Measurements from ENCODE around the gene EIF3M.
A peak's percentile ranks its signal among the peaks of the same experiment; 100 is the strongest.

EIF3M gene

GRCh38 chr11:32567154-32567553 is 16.5 kb upstream of the EIF3M start:
- Histone ChIP-seq H3K4me3 (ENCODE audit: low read depth in 1 of 5, low read length in 5 of 5) (no peak overlapping the region), H3K4me1 (ENCODE audit: control insufficient read depth in 5 of 5, insufficient read depth in 5 of 5, low read length in 5 of 5) (no peaks in the 10 kb centered on the region), H3K9me3 (ENCODE audit: control insufficient read depth in 5 of 5, low read length in 5 of 5) (no peaks in the 10 kb centered on the region), H3K36me3 (ENCODE audit: control insufficient read depth in 5 of 5, insufficient read depth in 5 of 5, low read length in 5 of 5) (no peaks in the 10 kb centered on the region), H3K9ac (ENCODE audit: low read length in 5 of 5) (no peak overlapping the region), H3K27me3 (ENCODE audit: control insufficient read depth in 5 of 5, insufficient read depth in 4 of 5, low read length in 5 of 5) (peaks cover 0 to 7% (median 2%) of the 10 kb centered on the region in 5 donors), H3K27ac (ENCODE audit: low read depth, low read length) (no peak overlapping the region)

- H3K27me3 ChIP-seq (ENCODE audit: control insufficient read depth in 5 of 5, insufficient read depth in 4 of 5, low read length in 5 of 5): peaks cover 0 to 5% (median 2%) of the 10 kb centered on the region in 5 donors
- H3K9me3 ChIP-seq (ENCODE audit: control insufficient read depth in 5 of 5, low read length in 5 of 5): peaks cover 0 to 4% (median 0%) of the 10 kb centered on the region in 5 donors
- no peaks in the 10 kb centered on the region for H3K36me3 ChIP-seq (ENCODE audit: control insufficient read depth in 5 of 5, insufficient read depth in 5 of 5, low read length in 5 of 5)
- no peak overlapping the region for H3K27ac ChIP-seq (ENCODE audit: low read depth, low read length)
- no peaks in the 10 kb centered on the region for H3K4me1 ChIP-seq (ENCODE audit: control insufficient read depth in 5 of 5, insufficient read depth in 5 of 5, low read length in 5 of 5)
- no peak overlapping the region for H3K4me3 ChIP-seq (ENCODE audit: low read depth in 1 of 5, low read length in 5 of 5)
- no peak overlapping the region for H3K9ac ChIP-seq (ENCODE audit: low read length in 5 of 5)
These were observed 14.2 kb upstream of the EIF3M start for GRCh38 chr11:32569313-32569881.

GRCh38 chr11:32571039-32571438 is 12.6 kb upstream of the EIF3M start:
- Histone ChIP-seq H3K9me3 (ENCODE audit: control insufficient read depth in 5 of 5, low read length in 5 of 5) (peaks cover 0 to 4% (median 0%) of the 10 kb centered on the region in 5 donors), H3K4me1 (ENCODE audit: control insufficient read depth in 5 of 5, insufficient read depth in 5 of 5, low read length in 5 of 5) (no peaks in the 10 kb centered on the region), H3K36me3 (ENCODE audit: control insufficient read depth in 5 of 5, insufficient read depth in 5 of 5, low read length in 5 of 5) (no peaks in the 10 kb centered on the region), H3K9ac (ENCODE audit: low read length in 5 of 5) (no peak overlapping the region), H3K27ac (ENCODE audit: low read depth, low read length) (no peak overlapping the region), H3K4me3 (ENCODE audit: low read depth in 1 of 5, low read length in 5 of 5) (no peak overlapping the region), H3K27me3 (ENCODE audit: control insufficient read depth in 5 of 5, insufficient read depth in 4 of 5, low read length in 5 of 5) (peaks cover 0 to 11% (median 2%) of the 10 kb centered on the region in 5 donors)

GRCh38 chr11:32573228-32573627 is 10.4 kb upstream of the EIF3M start:
- H3K4me1 ChIP-seq (ENCODE audit: control insufficient read depth in 5 of 5, insufficient read depth in 5 of 5, low read length in 5 of 5): no peaks in the 10 kb centered on the region
- H3K27me3 ChIP-seq (ENCODE audit: control insufficient read depth in 5 of 5, insufficient read depth in 4 of 5, low read length in 5 of 5): peaks cover 0 to 11% (median 2%) of the 10 kb centered on the region in 5 donors
- H3K27ac ChIP-seq (ENCODE audit: low read depth, low read length): no peak overlapping the region
- no peaks in the 10 kb centered on the region for H3K36me3 ChIP-seq (ENCODE audit: control insufficient read depth in 5 of 5, insufficient read depth in 5 of 5, low read length in 5 of 5)
- peaks cover 0 to 4% (median 0%) of the 10 kb centered on the region in 5 donors for H3K9me3 ChIP-seq (ENCODE audit: control insufficient read depth in 5 of 5, low read length in 5 of 5)
- no peak overlapping the region for H3K4me3 ChIP-seq (ENCODE audit: low read depth in 1 of 5, low read length in 5 of 5)
- no peak overlapping the region for H3K9ac ChIP-seq (ENCODE audit: low read length in 5 of 5)

- Histone ChIP-seq H3K27ac (ENCODE audit: low read depth, low read length) (no peak overlapping the region), H3K4me1 (ENCODE audit: control insufficient read depth in 5 of 5, insufficient read depth in 5 of 5, low read length in 5 of 5) (no peaks in the 10 kb centered on the region), H3K4me3 (ENCODE audit: low read depth in 1 of 5, low read length in 5 of 5) (no peak overlapping the region), H3K36me3 (ENCODE audit: control insufficient read depth in 5 of 5, insufficient read depth in 5 of 5, low read length in 5 of 5) (no peaks in the 10 kb centered on the region), H3K9me3 (ENCODE audit: control insufficient read depth in 5 of 5, low read length in 5 of 5) (peaks cover 0 to 4% (median 0%) of the 10 kb centered on the region in 5 donors), H3K27me3 (ENCODE audit: control insufficient read depth in 5 of 5, insufficient read depth in 4 of 5, low read length in 5 of 5) (peaks cover 0 to 11% (median 2%) of the 10 kb centered on the region in 5 donors), H3K9ac (ENCODE audit: low read length in 5 of 5) (no peak overlapping the region)
These were observed 9.2 kb upstream of the EIF3M start for GRCh38 chr11:32574421-32574820.

GRCh38 chr11:32575070-32575469 is 8.6 kb upstream of the EIF3M start:
- Histone ChIP-seq H3K9ac (ENCODE audit: low read length in 5 of 5) (no peak overlapping the region), H3K36me3 (ENCODE audit: control insufficient read depth in 5 of 5, insufficient read depth in 5 of 5, low read length in 5 of 5) (no peaks in the 10 kb centered on the region), H3K4me3 (ENCODE audit: low read depth in 1 of 5, low read length in 5 of 5) (no peak overlapping the region), H3K27ac (ENCODE audit: low read depth, low read length) (no peak overlapping the region), H3K9me3 (ENCODE audit: control insufficient read depth in 5 of 5, low read length in 5 of 5) (peaks cover 0 to 4% (median 0%) of the 10 kb centered on the region in 5 donors), H3K27me3 (ENCODE audit: control insufficient read depth in 5 of 5, insufficient read depth in 4 of 5, low read length in 5 of 5) (peaks cover 0 to 11% (median 2%) of the 10 kb centered on the region in 5 donors), H3K4me1 (ENCODE audit: control insufficient read depth in 5 of 5, insufficient read depth in 5 of 5, low read length in 5 of 5) (no peaks in the 10 kb centered on the region)

GRCh38 chr11:32576456-32576855 is 7.2 kb upstream of the EIF3M start:
- Histone ChIP-seq H3K9me3 (ENCODE audit: control insufficient read depth in 5 of 5, low read length in 5 of 5) (peaks cover 0 to 4% (median 0%) of the 10 kb centered on the region in 5 donors), H3K4me3 (ENCODE audit: low read depth in 1 of 5, low read length in 5 of 5) (no peak overlapping the region), H3K27me3 (ENCODE audit: control insufficient read depth in 5 of 5, insufficient read depth in 4 of 5, low read length in 5 of 5) (peaks cover 0 to 7% (median 2%) of the 10 kb centered on the region in 5 donors), H3K36me3 (ENCODE audit: control insufficient read depth in 5 of 5, insufficient read depth in 5 of 5, low read length in 5 of 5) (no peaks in the 10 kb centered on the region), H3K9ac (ENCODE audit: low read length in 5 of 5) (no peak overlapping the region), H3K27ac (ENCODE audit: low read depth, low read length) (no peak overlapping the region), H3K4me1 (ENCODE audit: control insufficient read depth in 5 of 5, insufficient read depth in 5 of 5, low read length in 5 of 5) (no peaks in the 10 kb centered on the region)

GRCh38 chr11:32580967-32581366 is 2.7 kb upstream of the EIF3M start:
- Histone ChIP-seq H3K4me3 (ENCODE audit: low read depth in 1 of 5, low read length in 5 of 5) (no peak overlapping the region), H3K27me3 (ENCODE audit: control insufficient read depth in 5 of 5, insufficient read depth in 4 of 5, low read length in 5 of 5) (no peaks in the 10 kb centered on the region), H3K9me3 (ENCODE audit: control insufficient read depth in 5 of 5, low read length in 5 of 5) (no peaks in the 10 kb centered on the region), H3K4me1 (ENCODE audit: control insufficient read depth in 5 of 5, insufficient read depth in 5 of 5, low read length in 5 of 5) (peaks cover 5 to 20% (median 17%) of the 10 kb centered on the region in 5 donors), H3K36me3 (ENCODE audit: control insufficient read depth in 5 of 5, insufficient read depth in 5 of 5, low read length in 5 of 5) (no peaks in the 10 kb centered on the region), H3K9ac (ENCODE audit: low read length in 5 of 5) (no peak overlapping the region), H3K27ac (ENCODE audit: low read depth, low read length) (no peak overlapping the region)

- H3K27me3 ChIP-seq (ENCODE audit: control insufficient read depth in 5 of 5, insufficient read depth in 4 of 5, low read length in 5 of 5): no peaks in the 10 kb centered on the region
These were observed 2.1 kb upstream of the EIF3M start for GRCh38 chr11:32581556-32581955.

GRCh38 chr11:32584921-32585320 is 1.3 kb downstream of the EIF3M start:
- Histone ChIP-seq H3K27ac (ENCODE audit: low read depth, low read length) (no peak overlapping the region), H3K9me3 (ENCODE audit: control insufficient read depth in 5 of 5, low read length in 5 of 5) (no peaks in the 10 kb centered on the region), H3K36me3 (ENCODE audit: control insufficient read depth in 5 of 5, insufficient read depth in 5 of 5, low read length in 5 of 5) (peaks cover 9 to 15% (median 14%) of the 10 kb centered on the region in 5 donors), H3K4me1 (ENCODE audit: control insufficient read depth in 5 of 5, insufficient read depth in 5 of 5, low read length in 5 of 5) (peaks cover 5 to 28% (median 21%) of the 10 kb centered on the region in 5 donors), H3K9ac (ENCODE audit: low read length in 5 of 5) (peak overlapping the region; percentile 52 to 91 (median 86)), H3K27me3 (ENCODE audit: control insufficient read depth in 5 of 5, insufficient read depth in 4 of 5, low read length in 5 of 5) (no peaks in the 10 kb centered on the region), H3K4me3 (ENCODE audit: low read depth in 1 of 5, low read length in 5 of 5) (peak overlapping the region; percentile 73 to 97 (median 94))

More at GRCh38 chr11:32581556-32581955, 2.1 kb upstream of the EIF3M start:
- Histone ChIP-seq H3K4me3 (ENCODE audit: low read depth in 1 of 5, low read length in 5 of 5) (no peak overlapping the region), H3K36me3 (ENCODE audit: control insufficient read depth in 5 of 5, insufficient read depth in 5 of 5, low read length in 5 of 5) (no peaks in the 10 kb centered on the region), H3K9ac (ENCODE audit: low read length in 5 of 5) (no peak overlapping the region), H3K27ac (ENCODE audit: low read depth, low read length) (no peak overlapping the region), H3K9me3 (ENCODE audit: control insufficient read depth in 5 of 5, low read length in 5 of 5) (no peaks in the 10 kb centered on the region), H3K4me1 (ENCODE audit: control insufficient read depth in 5 of 5, insufficient read depth in 5 of 5, low read length in 5 of 5) (peaks cover 5 to 26% (median 20%) of the 10 kb centered on the region in 5 donors)
